OCI-LY1 (cell line): ENCODE results near the gene MOV10.

Source experiments
- H2AFZ ChIP-seq: fragments of 200-600 bp; sonication (generic), shearing (Covaris generic); 2 replicates; pipeline ENCODE4 v1.6.0; 2014; ENCODE audit warnings: antibody characterized with exemption, mild to moderate bottlenecking, low read length
- H3F3A ChIP-seq: fragments of 200-600 bp; sonication (generic), shearing (Covaris generic); 2 replicates; pipeline ENCODE4 v1.6.0; 2014; ENCODE audit warnings: mild to moderate bottlenecking, antibody characterized with exemption, low read length, moderate library complexity; ENCODE audit not compliant: insufficient read depth
- H3K27ac ChIP-seq: fragments of 200-600 bp; sonication (generic); 2 replicates; pipeline ENCODE4 v1.5.1; 2014; ENCODE audit warnings: low read length, mixed run types, mild to moderate bottlenecking, low read depth; ENCODE audit not compliant: poor library complexity, severe bottlenecking
- H3K27me3 ChIP-seq: fragments of 200-600 bp; sonication (generic); 2 replicates; pipeline ENCODE4 v1.6.0; 2014; ENCODE audit warnings: antibody characterized with exemption, mild to moderate bottlenecking, low read length, moderate library complexity; ENCODE audit not compliant: insufficient read depth
- H3K36me3 ChIP-seq: fragments of 200-600 bp; sonication (generic); 2 replicates; pipeline ENCODE4 v1.6.1; 2014; ENCODE audit warnings: mild to moderate bottlenecking, antibody characterized with exemption, low read length, moderate library complexity, mixed read lengths; ENCODE audit not compliant: insufficient read depth
- H3K4me1 ChIP-seq: fragments of 200-600 bp; sonication (generic); 2 replicates; pipeline ENCODE4 v1.5.1; 2014; ENCODE audit warnings: mild to moderate bottlenecking, low read length, moderate library complexity; ENCODE audit not compliant: insufficient read depth, severe bottlenecking
- H3K4me2 ChIP-seq: fragments of 200-600 bp; sonication (generic), shearing (Covaris generic); 2 replicates; pipeline ENCODE4 v1.6.1; 2014; ENCODE audit warnings: low read length
- H3K4me3 ChIP-seq: fragments of 200-600 bp; sonication (generic); 2 replicates; pipeline ENCODE4 v1.5.1; 2014; ENCODE audit warnings: low read length, low read depth, mild to moderate bottlenecking, mixed read lengths; ENCODE audit not compliant: poor library complexity, severe bottlenecking
- H3K79me2 ChIP-seq: fragments of 200-600 bp; shearing (Covaris generic); 2 replicates; pipeline ENCODE4 v1.6.1; 2016; ENCODE audit warnings: mixed run types, low read length, mixed read lengths; ENCODE audit not compliant: insufficient read depth
- H3K9ac ChIP-seq: fragments of 200-600 bp; sonication (generic), shearing (Covaris generic); 2 replicates; pipeline ENCODE4 v1.6.1; 2014; ENCODE audit warnings: mild to moderate bottlenecking, low read length, mixed read lengths
- H3K9me2 ChIP-seq: fragments of 200-600 bp; sonication (generic), shearing (Covaris generic); 2 replicates; pipeline ENCODE4 v1.6.1; 2014; ENCODE audit warnings: low read depth, mild to moderate bottlenecking, low read length, mixed read lengths
- H3K9me3 ChIP-seq: fragments of 200-600 bp; shearing (Covaris generic); 2 replicates; pipeline ENCODE4 v1.6.1; 2014; ENCODE audit warnings: low read length, mixed read lengths
- H4K20me1 ChIP-seq: fragments of 200-600 bp; sonication (generic), shearing (Covaris generic); 2 replicates; pipeline ENCODE4 v1.6.0; 2016; ENCODE audit warnings: mild to moderate bottlenecking, low read length; ENCODE audit not compliant: insufficient read depth
- EZH2 ChIP-seq: fragments of 200-600 bp; sonication (generic), shearing (Covaris generic); IDR thresholded peaks from 2 replicates; pipeline ENCODE4 v1.8.0; 2017; ENCODE audit warnings: borderline replicate concordance, mixed run types, mild to moderate bottlenecking, antibody characterized with exemption, low read length, moderate library complexity, mixed read lengths
- TF ChIP-seq, protein P1 (sequence below): fragments of 200-600 bp; sonication (generic), shearing (Covaris generic); IDR thresholded peaks from 2 replicates; pipeline ENCODE4 v1.5.1; 2017; ENCODE audit warnings: mild to moderate bottlenecking, antibody characterized with exemption, low read length, moderate library complexity, mixed read lengths

MOV10 gene

DNA sequence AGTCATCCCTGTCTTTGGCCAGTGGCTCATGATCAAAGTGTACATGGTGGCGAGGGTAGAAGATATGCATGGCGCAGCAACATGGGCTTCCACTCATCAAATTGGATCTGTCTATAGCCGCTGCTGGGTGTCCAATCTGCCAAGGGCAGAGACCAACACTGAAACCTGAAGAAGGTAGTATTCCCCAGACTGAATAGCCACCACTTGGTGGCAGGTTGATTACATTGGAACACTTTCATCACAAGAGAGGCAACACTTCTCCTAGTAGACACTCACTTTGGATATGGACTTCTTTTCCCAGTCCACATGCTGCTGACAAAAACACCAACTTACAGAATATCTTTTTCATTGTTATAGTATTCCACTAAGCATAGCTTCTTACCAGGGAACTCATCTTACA, 63.1 kb downstream of the MOV10 start:
- Histone ChIP-seq H3K9me2 (no peaks in the 10 kb centered on the region), H3F3A (no peaks in the 10 kb centered on the region), H3K36me3 (no peaks in the 10 kb centered on the region), H2AFZ (no peak overlapping the region), H4K20me1 (no peaks in the 10 kb centered on the region), H3K9ac (no peak overlapping the region), H3K27ac (no peak overlapping the region), H3K79me2 (no peaks in the 10 kb centered on the region), H3K4me1 (no peaks in the 10 kb centered on the region), H3K27me3 (peaks cover 4% of the 10 kb centered on the region; the same call in 1 of the 2 replicates), H3K4me3 (no peak overlapping the region), H3K9me3 (no peaks in the 10 kb centered on the region), H3K4me2 (no peak overlapping the region)
- no peak for TF ChIP-seq EZH2
- TF ChIP-seq, protein P1, sequence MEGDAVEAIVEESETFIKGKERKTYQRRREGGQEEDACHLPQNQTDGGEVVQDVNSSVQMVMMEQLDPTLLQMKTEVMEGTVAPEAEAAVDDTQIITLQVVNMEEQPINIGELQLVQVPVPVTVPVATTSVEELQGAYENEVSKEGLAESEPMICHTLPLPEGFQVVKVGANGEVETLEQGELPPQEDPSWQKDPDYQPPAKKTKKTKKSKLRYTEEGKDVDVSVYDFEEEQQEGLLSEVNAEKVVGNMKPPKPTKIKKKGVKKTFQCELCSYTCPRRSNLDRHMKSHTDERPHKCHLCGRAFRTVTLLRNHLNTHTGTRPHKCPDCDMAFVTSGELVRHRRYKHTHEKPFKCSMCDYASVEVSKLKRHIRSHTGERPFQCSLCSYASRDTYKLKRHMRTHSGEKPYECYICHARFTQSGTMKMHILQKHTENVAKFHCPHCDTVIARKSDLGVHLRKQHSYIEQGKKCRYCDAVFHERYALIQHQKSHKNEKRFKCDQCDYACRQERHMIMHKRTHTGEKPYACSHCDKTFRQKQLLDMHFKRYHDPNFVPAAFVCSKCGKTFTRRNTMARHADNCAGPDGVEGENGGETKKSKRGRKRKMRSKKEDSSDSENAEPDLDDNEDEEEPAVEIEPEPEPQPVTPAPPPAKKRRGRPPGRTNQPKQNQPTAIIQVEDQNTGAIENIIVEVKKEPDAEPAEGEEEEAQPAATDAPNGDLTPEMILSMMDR, result no peak

DNA sequence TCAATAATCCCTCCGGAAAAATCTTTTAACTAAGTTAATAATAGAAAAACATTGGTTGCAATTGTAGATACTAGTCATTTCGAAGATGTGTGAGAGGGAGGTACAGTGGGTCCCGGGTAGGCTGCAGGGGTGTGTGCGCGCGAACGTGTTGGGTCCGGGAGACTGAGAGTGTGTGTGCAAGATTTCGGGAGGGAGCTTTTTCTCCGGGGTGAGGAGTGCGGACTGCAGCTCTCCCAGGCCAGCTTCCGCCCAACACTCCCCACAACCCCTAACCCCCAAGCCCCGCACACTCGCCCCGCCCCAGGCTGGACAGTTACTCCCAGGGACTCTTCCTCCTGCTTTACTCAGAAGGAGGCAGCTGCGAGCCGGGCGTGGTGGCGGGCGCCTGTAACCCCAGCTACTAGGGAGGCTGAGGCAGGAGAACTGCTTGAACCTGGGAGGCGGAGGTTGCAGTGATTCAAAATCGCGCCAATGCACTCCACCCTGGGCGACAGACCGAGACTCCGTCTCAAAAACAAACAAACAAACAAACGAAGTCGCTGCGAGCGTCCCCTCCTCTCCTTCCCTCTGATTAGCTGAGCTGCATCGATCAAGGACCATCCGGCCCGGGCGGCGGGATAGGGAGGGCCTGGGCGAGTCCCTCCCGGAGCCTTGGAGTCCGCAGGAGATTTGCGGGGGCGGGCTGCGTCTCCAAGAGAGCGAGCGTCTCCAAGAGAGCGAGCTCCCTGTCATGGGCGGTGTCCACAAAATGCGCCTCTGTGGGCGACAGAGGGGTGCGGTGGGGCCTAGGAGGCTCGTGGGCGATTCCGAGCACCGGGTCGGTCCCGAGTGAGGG, 68.9 kb downstream of the MOV10 start:
- no peaks in the 10 kb centered on the region for H3F3A ChIP-seq
- H3K79me2 ChIP-seq, result no peaks in the 10 kb centered on the region
- no peaks in the 10 kb centered on the region for H3K36me3 ChIP-seq
- TF ChIP-seq, protein P1, result no peak
- TF ChIP-seq EZH2, result no peak
- no peaks in the 10 kb centered on the region for H3K9me3 ChIP-seq
- no peaks in the 10 kb centered on the region for H3K9me2 ChIP-seq
- H4K20me1 ChIP-seq, result no peaks in the 10 kb centered on the region
- H3K4me2 ChIP-seq, result no peak overlapping the region
- H2AFZ ChIP-seq, result no peak overlapping the region
- no peaks in the 10 kb centered on the region for H3K27me3 ChIP-seq
- no peak overlapping the region for H3K9ac ChIP-seq
- H3K4me3 ChIP-seq, result no peak overlapping the region
- no peaks in the 10 kb centered on the region for H3K4me1 ChIP-seq
- H3K27ac ChIP-seq, result no peak overlapping the region

DNA sequence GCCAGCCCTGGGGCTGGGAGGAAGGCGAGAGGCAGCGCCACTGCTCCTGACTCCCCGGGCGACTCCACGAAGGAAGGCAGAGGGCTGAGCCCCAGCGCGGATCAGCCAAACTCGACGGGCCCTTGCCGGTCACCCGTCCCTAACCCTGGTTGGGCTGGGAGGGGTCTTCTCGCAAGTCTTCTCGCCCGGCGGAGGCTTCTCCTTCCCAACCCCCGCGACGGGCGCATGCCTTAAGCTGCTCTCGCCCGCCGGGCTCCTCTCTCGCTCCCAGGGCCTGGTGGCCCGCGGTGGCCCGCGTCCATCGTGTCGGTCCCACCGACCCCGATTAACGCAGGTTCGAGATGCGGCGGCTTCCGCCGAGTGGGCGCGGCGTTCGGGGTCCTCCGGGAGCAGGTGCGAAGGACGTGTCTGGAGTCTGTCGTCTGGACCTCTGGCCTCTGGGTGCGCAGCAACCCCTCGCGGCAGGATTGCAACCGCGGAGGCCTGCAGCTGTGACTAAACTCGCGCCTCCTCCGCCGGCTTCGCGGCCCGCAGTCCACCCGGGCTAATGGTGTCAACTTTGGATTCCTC, 69.6 kb downstream of the MOV10 start:
- no peak for TF ChIP-seq EZH2
- TF ChIP-seq, protein P1, result no peak
- Histone ChIP-seq H3K4me1 (no peaks in the 10 kb centered on the region), H3K36me3 (no peaks in the 10 kb centered on the region), H3K4me3 (no peak overlapping the region), H3K9me2 (no peaks in the 10 kb centered on the region), H4K20me1 (no peaks in the 10 kb centered on the region), H3K9me3 (no peaks in the 10 kb centered on the region), H2AFZ (no peak overlapping the region), H3K79me2 (no peaks in the 10 kb centered on the region), H3K9ac (no peak overlapping the region), H3K27ac (no peak overlapping the region), H3K27me3 (no peaks in the 10 kb centered on the region), H3K4me2 (no peak overlapping the region), H3F3A (no peaks in the 10 kb centered on the region)
